Activated CD4-positive, alpha-beta T cell treated with anti-CD3 and anti-CD28 coated beads, Interleukin-2, Interleukin-6, amounts not matched to agents 100 ng/mL and 50 ng/mL, durations not matched to agents 16 hours and 8 hours (primary cell): ENCODE measurements around the gene ZSCAN32.

ENCODE experiments used
- DNase-seq: peaks from one replicate; pipeline ENCODE4 v3.0.0-alpha.2; 2020

Gene ZSCAN32

GRCh38 chr16:3400779-3401688 is at the start of gene ZSCAN32, which contains the start of gene ZNF174:
TSS of gene ZSCAN32 (minus strand) at chr16:3401004. CDS start at chr16:3397557, 3,447 bp downstream.
TSS of gene ZNF174 (plus strand) at chr16:3401215. CDS start at chr16:3402005, 790 bp downstream.
- peak; percentile 99 for DNase-seq

DNA sequence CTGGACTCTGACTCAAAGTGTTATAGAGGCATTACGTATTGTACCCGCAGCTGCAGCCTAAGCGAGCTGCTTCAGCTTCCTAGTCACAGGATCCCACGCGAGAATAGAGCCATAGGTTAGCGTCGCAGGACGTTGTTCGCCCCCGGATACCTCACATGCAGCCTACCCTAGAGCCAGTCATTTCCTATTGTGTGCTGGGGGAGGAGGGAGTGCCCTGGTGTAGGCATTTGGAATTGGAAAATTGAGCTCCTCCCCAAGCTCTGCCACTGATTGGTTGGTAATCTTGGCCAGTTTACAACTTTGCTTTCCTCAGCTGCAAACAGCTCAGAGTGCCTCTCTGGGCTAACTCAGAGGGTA is 43.2 kb upstream of the ZSCAN32 start:
- DNase-seq: peak; percentile 51

DNA sequence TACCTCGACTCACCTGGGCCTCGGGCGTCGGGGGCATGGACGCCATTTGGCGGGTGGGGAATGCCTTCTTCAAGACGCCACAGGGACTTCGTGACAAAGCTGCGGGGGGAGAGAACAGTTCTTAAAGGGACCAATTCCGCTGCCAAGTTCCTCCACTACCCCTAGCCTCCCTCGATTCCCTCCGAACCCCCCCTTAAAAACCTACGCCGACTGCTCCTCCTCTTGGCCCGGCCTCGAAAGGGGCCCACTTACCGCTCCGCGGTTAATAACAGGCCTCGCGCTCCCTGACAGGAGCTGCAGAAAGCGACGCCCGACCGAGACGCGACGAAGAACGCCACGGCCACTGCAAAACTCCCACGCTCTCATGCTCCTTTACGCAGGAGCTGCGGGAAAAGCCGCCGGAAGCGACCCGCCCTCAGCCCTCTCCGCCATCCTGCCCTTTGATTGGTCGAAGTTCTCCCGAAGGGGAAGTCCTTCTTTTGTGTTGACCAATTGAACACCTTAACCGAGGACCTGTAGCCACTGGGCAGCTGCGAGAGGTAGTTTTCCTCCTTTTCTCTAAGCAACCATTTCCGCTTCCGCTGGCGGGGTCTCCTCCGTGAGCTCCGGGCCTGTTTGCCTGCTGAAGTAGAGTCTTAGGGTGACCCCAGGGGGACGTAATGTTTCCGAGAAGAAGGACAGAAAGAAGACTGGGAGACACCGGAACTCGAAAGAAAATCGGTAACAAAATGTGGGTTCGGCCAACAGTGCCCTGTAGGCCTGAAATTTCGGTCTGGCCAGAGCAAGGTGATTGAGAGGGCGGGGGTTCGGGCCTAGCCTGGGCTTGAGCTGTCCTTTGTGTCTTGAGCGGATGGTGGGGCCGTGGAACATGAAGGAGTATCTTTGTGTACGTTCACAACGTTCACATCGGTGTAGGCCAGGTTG is 42.6 kb upstream of the ZSCAN32 start, which contains the start of the genes NAA60 and ZNF597:
Gene NAA60, plus strand, starts transcription at position 573 of the 924 bp plus-strand sequence. CDS start 32,548 bp downstream, outside the sequence.
Gene ZNF597, minus strand, starts transcription at position 397 of the 924 bp plus-strand sequence. Its CDS starts 351 bp downstream, at position 46.
- DNase-seq: peak; percentile 91

DNA sequence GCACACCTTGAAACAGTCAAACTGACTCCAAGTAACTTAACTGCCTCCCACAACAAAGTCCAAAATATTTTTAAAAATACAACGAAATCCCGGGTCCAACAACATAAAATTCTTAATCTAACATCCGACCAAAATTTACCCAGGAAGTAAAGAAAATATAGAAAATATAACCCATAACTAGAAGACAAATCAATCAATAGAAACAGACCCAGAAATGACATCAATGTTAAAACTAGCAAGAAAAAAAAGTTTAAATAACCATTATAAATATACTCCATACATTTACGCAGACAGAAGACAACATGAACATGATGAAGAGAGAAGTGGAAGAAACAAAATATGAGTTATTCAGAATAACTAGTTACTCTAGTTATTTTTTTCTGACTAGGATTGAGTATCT is 38.8 kb upstream of the ZSCAN32 start:
- DNase-seq: no peak

GRCh38 chr16:3434373-3434772 is 33.6 kb upstream of the ZSCAN32 start:
- DNase-seq: no peak

GRCh38 chr16:3431779-3432219 is 31.0 kb upstream of the ZSCAN32 start:
- DNase-seq: peak; percentile 59

DNA sequence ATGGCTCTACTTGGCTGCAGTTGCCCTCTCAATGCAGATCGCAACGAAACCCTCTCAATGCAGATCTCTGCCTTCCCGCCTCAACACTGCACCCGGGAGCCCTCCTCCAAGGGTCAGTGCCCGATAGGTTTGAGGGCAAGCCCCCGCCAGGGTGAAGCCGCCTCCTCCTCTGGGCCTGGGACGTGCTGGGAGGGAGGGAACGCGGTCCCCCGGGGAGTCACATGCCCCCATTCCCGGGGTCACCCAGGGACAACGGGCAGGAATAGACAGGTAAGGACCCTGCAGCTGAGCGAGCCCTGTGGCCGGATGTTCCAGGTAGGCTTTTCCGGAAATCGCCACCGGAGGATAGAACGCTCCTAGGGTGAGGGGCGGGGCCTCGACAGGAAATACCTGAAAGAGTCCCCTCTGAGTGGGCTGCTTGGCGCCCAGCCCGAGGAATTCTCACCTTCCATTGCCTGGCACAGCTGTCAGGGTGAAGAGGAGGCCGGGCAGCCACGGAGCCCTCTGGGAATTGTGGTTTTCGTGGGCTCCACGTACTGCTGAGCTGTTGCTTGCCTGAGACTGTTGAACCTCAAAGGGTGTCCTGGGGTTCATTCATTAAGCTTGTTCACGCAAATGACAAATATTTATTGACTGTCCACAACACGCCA is 13.1 kb upstream of the ZSCAN32 start:
- DNase-seq: no peak

DNA sequence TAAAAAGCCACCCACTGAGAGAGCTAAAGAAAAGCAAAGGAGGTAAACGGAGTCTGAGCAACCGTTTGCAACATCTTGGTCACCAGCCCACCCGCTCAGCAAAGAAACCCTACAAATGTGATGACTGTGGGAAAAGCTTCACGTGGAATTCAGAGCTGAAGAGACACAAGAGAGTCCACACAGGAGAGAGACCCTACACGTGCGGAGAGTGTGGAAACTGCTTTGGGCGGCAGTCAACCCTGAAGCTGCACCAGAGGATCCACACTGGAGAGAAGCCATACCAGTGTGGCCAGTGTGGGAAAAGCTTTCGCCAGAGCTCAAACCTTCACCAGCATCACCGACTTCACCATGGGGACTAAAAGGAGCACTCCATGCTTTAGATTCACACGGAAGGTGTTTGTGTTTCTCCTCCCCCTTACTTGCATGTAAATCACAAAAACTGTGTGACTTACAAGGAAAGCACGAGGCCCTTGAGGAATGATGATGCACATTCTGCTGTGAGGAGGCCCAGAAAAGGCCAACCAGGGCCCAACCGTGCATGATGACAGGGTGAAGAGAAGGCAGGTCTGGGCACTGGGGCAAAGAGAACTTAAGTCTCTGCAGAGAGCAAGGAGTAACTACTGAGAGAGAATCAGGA is 7.9 kb upstream of the ZSCAN32 start:
- no peak for DNase-seq

DNA sequence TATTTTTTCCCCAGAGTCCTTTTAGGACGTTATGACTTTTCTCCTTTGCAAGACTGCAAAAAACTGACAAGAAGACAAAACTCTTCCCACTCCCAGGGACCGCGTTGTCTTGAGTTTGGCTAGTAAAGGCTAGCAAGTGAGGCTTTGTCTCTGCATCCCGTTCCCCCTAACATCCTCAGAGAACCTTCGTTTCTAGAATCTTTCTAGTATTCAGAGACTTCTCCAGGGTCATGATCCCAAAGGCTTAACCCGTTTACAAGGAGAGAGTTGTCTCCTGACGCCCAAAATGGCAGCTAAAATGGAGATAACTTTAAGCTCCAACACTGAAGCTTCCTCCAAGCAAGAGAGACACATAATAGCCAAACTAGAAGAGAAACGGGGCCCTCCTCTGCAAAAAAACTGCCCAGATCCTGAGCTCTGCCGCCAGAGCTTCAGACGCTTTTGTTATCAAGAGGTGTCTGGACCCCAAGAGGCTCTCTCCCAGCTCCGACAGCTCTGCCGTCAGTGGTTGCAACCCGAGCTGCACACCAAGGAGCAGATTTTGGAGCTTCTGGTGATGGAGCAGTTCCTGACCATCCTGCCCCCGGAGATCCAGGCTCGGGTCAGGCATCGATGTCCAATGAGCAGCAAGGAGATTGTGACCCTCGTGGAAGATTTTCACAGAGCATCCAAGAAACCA is 1.1 kb upstream of the ZSCAN32 start:
- peak; percentile 2 for DNase-seq

DNA sequence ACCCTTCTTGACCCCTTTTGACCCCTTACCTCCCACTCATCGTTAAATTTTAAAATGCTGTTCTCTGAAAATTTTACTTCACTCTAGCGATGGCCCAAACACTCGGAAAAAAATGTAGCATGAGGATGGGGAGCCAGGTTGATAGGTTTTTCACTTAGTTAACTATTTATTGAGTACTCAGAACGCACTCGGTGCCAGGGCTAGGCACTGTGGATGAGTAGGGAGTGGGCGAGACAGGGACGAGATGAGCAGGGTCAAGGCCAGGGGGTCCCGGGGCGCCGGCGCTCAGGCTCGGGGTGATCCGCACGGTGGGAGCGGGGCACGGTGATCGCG is 392 bp downstream of the ZSCAN32 start:
- no peak for DNase-seq

- no peak for DNase-seq
These were observed 11.0 kb downstream of the ZSCAN32 start for GRCh38 chr16:3389663-3390338.

DNA sequence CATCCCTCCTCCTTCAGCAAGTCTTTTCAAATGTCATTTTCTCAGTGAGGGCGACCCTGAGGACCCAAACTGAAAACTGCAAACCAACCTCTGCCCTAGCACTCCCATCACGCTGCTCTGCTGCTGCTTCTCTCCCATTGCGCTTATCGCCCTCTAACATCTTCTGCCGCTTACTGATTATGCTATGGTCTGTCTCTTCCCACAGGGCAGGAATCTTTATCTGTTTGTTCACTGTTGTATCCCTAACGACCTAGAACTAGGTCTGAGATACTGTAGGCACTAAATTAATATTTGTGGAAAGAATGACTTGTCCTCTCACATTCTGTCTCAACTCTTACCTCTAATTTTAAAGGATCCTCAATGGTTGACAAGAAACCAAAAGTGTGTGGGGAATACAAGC is 12.5 kb downstream of the ZSCAN32 start:
- DNase-seq: no peak

DNA sequence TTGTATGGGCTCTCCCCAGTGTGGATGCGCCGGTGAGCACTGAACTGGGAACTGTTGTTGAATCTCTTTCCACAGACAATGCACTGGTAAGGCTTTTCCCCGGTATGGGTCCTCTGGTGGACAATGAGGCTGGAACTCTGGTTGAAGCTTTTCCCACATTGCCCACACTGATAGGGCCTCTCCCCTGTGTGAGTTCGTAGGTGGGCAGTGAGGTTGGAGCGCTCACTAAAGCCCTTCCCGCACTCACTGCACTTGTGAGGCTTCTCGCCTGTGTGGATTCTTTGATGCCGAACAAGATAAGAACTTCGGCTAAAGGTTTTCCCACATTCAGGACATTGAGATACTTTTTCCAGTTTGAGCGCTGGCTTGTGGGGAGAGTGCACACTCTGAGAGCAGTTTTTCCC is 17.8 kb downstream of the ZSCAN32 start:
- DNase-seq: no peak

DNA sequence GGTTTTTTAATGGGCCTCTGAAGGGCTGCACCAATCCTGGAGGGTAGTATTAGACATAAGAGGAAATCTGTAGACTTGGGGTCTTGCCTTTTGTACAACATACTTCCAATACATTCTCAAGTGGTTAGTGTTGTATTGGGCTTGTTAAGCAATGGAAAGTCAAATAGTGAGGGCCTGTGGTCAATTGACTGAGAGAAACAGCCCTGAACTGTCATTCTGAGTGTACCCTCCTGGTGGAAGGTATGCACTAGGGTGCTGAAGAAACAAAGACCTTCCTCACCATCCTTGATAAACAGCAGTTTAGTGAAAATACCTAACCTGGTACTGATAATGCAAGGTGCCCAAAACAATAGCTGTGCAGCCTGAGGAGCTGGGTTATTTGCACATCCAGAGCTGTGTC is 22.9 kb downstream of the ZSCAN32 start:
- DNase-seq: no peak

- no peak for DNase-seq
These were observed 25.1 kb downstream of the ZSCAN32 start for GRCh38 chr16:3375680-3376079.

- no peak for DNase-seq
These were observed 31.7 kb downstream of the ZSCAN32 start for GRCh38 chr16:3369073-3369472.

- peak; percentile 88 for DNase-seq
These were observed 35.9 kb downstream of the ZSCAN32 start for GRCh38 chr16:3364774-3365427.

DNA sequence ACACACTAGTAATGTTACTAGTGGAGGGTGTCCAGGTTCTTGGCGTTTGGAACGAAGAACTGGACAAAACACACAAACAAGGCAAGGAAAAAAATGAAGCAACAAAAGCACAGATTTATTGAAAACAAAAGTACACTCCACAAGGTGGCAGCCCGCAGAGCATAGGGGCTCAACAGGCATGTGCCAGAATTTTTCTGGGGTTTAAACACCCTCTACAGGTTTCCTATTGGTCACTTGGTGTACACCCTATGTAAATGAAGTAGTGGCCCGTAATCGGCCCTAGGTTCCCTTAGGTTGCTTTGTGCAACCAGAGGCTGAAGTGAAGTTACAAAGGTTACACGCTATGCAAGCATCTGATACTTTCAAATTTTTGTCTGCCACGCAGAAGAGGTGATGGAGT is 37.0 kb downstream of the ZSCAN32 start:
- no peak for DNase-seq

DNA sequence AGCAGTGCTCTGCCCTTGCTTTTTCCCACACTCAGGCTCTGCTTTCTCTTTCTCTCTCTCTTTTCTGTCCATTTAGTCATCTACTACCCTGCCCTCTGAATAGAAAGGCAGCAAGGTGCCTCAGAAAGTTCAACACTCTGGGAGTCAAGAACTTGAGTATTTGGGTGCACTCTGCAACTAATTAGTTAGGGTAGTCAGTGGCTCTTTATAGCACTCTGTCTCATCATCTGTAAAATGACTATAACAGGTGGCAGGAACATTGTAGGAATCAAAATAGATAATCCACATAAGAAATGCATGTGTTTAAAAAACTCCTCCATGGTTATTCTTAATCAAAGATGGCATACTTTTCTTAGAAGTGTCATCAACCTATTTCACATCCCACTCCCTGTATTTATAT is 37.9 kb downstream of the ZSCAN32 start:
- DNase-seq: no peak

- no peak for DNase-seq
These were observed 41.9 kb downstream of the ZSCAN32 start for GRCh38 chr16:3358871-3359270.

DNA sequence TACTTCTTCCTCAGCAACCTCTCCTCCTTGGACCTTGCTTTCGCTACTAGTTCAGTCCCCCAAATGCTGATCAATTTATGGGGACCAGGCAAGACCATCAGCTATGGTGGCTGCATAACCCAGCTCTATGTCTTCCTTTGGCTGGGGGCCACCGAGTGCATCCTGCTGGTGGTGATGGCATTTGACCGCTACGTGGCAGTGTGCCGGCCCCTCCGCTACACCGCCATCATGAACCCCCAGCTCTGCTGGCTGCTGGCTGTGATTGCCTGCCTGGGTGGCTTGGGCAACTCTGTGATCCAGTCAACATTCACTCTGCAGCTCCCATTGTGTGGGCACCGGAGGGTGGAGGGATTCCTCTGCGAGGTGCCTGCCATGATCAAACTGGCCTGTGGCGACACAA is 44.7 kb downstream of the ZSCAN32 start:
- no peak for DNase-seq
